SJCRH30 (cell line): ENCODE data around the gene SPATA32. TPM values are rescaled to one million over a fixed set of nuclear protein-coding genes. Genes with fewer than 3 reads are reported as not detected.
"Not testable (repeated sequence)": the region's sequence is repeated elsewhere in the genome, so short reads cannot be mapped to it uniquely, and the experiment has no call there.

Source experiments
- DNase-seq, 2 experiments: peaks; one replicate each; pipeline ENCODE4 v3.0.0-alpha.2; 2015 to 2020
- H3K27ac ChIP-seq: fragments of 250-450 bp; sonication (Bioruptor Pico); 2 replicates; pipeline ENCODE4 v1.5.1; 2020; ENCODE audit warnings: mild to moderate bottlenecking, moderate library complexity
- H3K27me3 ChIP-seq: fragments of 250-450 bp; sonication (Bioruptor Pico); 2 replicates; pipeline ENCODE4 v1.5.1; 2020; ENCODE audit warnings: mild to moderate bottlenecking, moderate library complexity
- H3K36me3 ChIP-seq: fragments of 250-450 bp; sonication (Bioruptor Pico); 2 replicates; pipeline ENCODE4 v1.5.1; 2020; ENCODE audit warnings: mild to moderate bottlenecking, moderate library complexity
- H3K4me1 ChIP-seq: fragments of 250-450 bp; sonication (Bioruptor Pico); 2 replicates; pipeline ENCODE4 v1.5.1; 2020; ENCODE audit warnings: mild to moderate bottlenecking, moderate library complexity
- H3K4me3 ChIP-seq: fragments of 250-450 bp; sonication (Bioruptor Pico); 2 replicates; pipeline ENCODE4 v1.5.1; 2020; ENCODE audit warnings: mild to moderate bottlenecking, moderate library complexity
- H3K9me3 ChIP-seq: fragments of 250-450 bp; sonication (Bioruptor Pico); replicated peaks from 2 replicates; pipeline ENCODE4 v1.5.1; 2020; ENCODE audit warnings: mild to moderate bottlenecking, moderate library complexity
- total RNA-seq: library from RNA; depleted of rRNA; stranded (reverse); fragments of >200 nt; shearing (Covaris generic); gene quantifications from 2 replicates; pipeline ENCODE4 v1.2.3, GENCODE V29; 2014; rRNA removed

SPATA32 gene, protein sequence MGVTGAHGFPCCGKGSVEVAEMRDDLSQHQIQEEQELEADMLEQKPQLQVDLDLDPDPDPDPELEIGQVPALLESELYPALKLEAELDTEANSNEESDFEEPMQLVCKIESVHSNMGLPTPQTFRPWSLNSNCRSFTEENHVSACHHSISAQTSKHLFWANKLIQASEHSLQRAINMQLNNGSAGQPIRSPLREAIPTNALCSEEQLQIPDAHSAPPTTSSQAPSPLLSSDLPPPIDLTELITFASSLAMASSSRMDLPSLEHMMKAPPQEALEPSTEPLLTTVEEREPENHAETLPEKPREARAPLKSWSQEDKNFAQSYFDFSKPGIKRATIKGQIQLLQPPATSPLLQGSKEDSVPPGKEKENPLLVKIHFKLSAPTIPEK
- 0.08 TPM in 1 of 2 replicates, not detected in the other for total RNA-seq

- Histone ChIP-seq H3K9me3 (no peaks in the 10 kb centered on the region), H3K4me3 (no peak within 1 kb of the TSS), H3K27ac (no peak within 1 kb of the TSS), H3K27me3 (no peaks in the 10 kb centered on the region), H3K36me3 (peaks cover 12% of the 10 kb centered on the region), H3K4me1 (no peaks in the 10 kb centered on the region)
- no peak for DNase-seq
These were observed at the start of gene SPATA32 for GRCh38 chr17:45261577-45262515. TSS of gene SPATA32 (minus strand) at chr17:45262094. CDS start at chr17:45262016, 78 bp downstream.

DNA sequence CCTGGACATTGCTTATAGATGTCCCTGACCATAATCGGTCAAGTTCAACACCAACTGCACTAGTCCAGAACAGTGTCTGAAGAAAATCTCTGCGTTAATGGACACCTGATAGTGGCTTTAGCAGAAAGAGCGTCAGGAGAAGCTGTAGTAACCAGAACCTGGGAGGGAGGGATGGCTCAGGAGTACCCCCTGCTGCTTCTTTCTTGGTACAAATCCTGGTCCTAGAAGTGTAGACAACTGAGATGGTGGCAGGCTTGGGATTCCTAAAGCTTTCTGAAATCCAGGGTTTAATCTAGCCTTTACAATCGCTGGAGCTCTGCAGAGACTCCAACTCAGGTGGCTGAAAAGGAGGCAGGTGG, 49.5 kb upstream of the SPATA32 start:
- Histone ChIP-seq H3K27ac (peak overlapping the region; percentile 16; the same call in 1 of the 2 replicates), H3K4me1 (peaks cover 25% of the 10 kb centered on the region), H3K4me3 (no peak overlapping the region), H3K27me3 (no peaks in the 10 kb centered on the region), H3K9me3 (no peaks in the 10 kb centered on the region), H3K36me3 (no peaks in the 10 kb centered on the region; the same call in 1 of the 2 replicates)
- DNase-seq: peak in 1 of 2 experiments; percentile 38

DNA sequence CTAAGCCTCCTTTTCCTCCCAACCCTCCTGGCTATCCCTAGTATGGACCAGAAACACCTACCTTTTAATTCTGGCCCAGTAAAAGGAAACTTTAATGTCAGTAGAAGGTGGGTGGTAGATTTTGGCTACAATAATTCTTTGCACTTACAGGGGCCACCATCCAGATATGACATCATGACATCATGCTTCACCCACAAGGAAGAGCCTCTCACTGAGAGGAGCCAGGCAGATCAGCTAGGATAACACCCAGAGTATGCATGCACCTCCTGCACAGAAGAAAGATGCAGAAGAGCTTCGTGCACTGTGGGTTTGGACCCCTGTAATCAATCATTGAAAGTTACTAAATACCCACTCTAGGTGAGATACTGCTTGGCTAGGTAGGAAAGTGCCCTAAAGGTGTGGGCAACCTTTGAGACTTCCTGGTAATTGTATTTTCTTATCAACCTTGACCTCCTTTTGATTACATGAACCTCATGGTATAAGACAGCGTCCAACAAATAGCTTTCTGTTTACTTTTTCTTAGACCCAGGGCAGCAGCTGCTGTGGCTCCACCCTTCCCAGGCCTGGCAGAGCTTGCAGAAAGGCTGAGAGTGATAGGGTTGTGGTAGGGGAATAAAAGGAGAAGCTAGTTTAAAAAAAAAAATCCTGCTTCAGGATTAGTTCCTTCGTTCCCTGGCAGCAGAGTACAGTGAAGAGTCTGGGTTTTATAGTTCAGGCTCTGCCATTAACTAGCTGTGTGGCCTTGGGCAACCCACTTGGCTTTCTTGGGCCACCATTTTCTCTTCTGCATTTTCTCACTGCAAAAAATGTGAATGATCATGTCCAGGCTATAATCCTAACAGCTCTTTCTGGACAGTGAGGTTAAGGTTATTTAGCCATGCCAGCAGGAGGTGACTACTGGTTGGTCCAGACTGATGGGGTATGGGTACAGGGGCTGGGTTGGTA, 48.8 kb upstream of the SPATA32 start:
- Histone ChIP-seq H3K36me3 (no peaks in the 10 kb centered on the region; the same call in 1 of the 2 replicates), H3K4me3 (no peak overlapping the region), H3K9me3 (no peaks in the 10 kb centered on the region), H3K4me1 (peaks cover 30% of the 10 kb centered on the region), H3K27me3 (no peaks in the 10 kb centered on the region), H3K27ac (peak overlapping the region; percentile 16; the same call in 1 of the 2 replicates)
- DNase-seq: peak; percentile 74 to 78

DNA sequence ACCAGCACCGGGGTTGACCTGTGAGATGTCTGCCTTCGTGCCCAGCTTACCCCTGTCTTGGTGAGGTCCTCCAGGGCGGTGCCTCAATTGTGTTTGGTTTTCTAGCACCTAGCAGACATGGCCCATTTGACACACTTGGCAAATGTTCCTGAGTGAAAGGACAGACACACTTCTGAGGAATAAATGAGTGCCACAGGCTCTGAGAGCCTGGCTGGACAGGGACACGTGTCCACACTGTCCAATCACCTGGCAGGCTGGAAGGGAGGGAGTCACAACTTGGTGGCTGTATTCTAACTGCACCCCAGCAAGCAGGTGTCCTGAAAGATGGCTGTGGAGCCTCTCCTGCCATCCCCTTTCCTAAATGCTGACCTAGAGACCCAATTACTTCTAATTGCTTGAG, 47.5 kb upstream of the SPATA32 start:
- H3K27ac ChIP-seq: no peak overlapping the region
- DNase-seq: no peak
- no peaks in the 10 kb centered on the region for H3K9me3 ChIP-seq
- H3K4me3 ChIP-seq: no peak overlapping the region
- no peaks in the 10 kb centered on the region; the same call in 1 of the 2 replicates for H3K36me3 ChIP-seq
- no peaks in the 10 kb centered on the region for H3K27me3 ChIP-seq
- peaks cover 30% of the 10 kb centered on the region for H3K4me1 ChIP-seq

DNA sequence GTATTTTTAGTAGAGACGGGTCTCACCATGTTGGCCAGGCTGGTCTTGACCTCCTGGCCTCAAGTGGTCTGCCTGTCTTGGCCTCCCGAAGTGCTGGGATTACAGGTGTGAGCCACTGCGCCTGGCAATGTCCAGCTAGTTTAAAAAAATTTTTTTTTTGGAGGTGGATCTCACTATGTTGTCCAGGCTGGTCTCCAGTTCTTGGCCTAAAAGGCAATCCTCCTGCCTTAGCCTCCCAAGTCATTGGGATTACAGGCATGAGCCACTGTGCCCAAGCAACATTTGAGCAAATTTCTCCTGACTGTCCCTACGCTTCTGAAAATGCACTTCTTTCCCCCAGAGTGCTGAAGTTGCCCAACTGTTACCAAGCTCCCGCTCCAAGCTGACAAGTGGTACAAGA, 46.9 kb upstream of the SPATA32 start:
- peaks cover 30% of the 10 kb centered on the region for H3K4me1 ChIP-seq
- no peaks in the 10 kb centered on the region for H3K27me3 ChIP-seq
- H3K27ac ChIP-seq: no peak overlapping the region
- no peak for DNase-seq
- no peaks in the 10 kb centered on the region; the same call in 1 of the 2 replicates for H3K36me3 ChIP-seq
- H3K4me3 ChIP-seq: no peak overlapping the region
- no peaks in the 10 kb centered on the region for H3K9me3 ChIP-seq

- no peaks in the 10 kb centered on the region for H3K9me3 ChIP-seq
- no peaks in the 10 kb centered on the region; the same call in 1 of the 2 replicates for H3K36me3 ChIP-seq
- no peak overlapping the region for H3K27ac ChIP-seq
- H3K4me3 ChIP-seq: no peak overlapping the region
- no peaks in the 10 kb centered on the region for H3K27me3 ChIP-seq
- no peak for DNase-seq
- H3K4me1 ChIP-seq: peaks cover 30% of the 10 kb centered on the region
These were observed 46.1 kb upstream of the SPATA32 start for GRCh38 chr17:45308016-45308365.

- Histone ChIP-seq H3K4me1 (peaks cover 30% of the 10 kb centered on the region), H3K4me3 (no peak overlapping the region), H3K9me3 (no peaks in the 10 kb centered on the region), H3K27ac (no peak overlapping the region), H3K36me3 (no peaks in the 10 kb centered on the region; the same call in 1 of the 2 replicates), H3K27me3 (no peaks in the 10 kb centered on the region)
- no peak for DNase-seq
These were observed 45.6 kb upstream of the SPATA32 start for GRCh38 chr17:45307290-45308015.

DNA sequence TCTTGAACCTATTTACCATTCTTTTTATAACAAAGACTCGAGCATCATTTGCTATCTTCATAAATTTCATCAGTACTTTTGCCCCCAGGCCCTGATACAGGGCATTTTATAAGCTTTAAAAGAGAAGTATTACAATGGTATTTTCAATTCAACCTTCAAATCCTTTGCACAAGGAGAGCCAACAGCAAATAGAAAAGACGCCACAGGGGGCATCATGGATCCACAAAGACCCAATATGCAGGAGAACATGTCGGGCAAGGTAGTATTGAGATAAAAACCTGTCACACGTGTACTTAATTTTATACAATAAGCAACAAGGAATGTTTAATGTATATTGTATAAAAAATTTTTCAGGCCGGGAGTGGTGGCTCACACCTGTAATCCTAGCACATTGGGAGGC, 44.7 kb upstream of the SPATA32 start:
- Histone ChIP-seq H3K36me3 (no peaks in the 10 kb centered on the region; the same call in 1 of the 2 replicates), H3K27me3 (no peaks in the 10 kb centered on the region), H3K9me3 (no peaks in the 10 kb centered on the region), H3K27ac (no peak overlapping the region), H3K4me3 (no peak overlapping the region), H3K4me1 (peaks cover 27% of the 10 kb centered on the region)
- DNase-seq: no peak

- Histone ChIP-seq H3K36me3 (no peaks in the 10 kb centered on the region; the same call in 1 of the 2 replicates), H3K27ac (no peak overlapping the region), H3K4me1 (peaks cover 21% of the 10 kb centered on the region)
These were observed 44.2 kb upstream of the SPATA32 start for GRCh38 chr17:45306094-45306493.

GRCh38 chr17:45305530-45306087, 43.7 kb upstream of the SPATA32 start:
- Histone ChIP-seq H3K27ac (no peak overlapping the region), H3K36me3 (no peaks in the 10 kb centered on the region; the same call in 1 of the 2 replicates), H3K27me3 (no peaks in the 10 kb centered on the region), H3K4me1 (peaks cover 17% of the 10 kb centered on the region), H3K4me3 (no peak overlapping the region), H3K9me3 (no peaks in the 10 kb centered on the region)
- peak in 1 of 2 experiments; percentile 41 for DNase-seq

More at GRCh38 chr17:45306094-45306493, 44.2 kb upstream of the SPATA32 start:
- H3K27me3 ChIP-seq: no peaks in the 10 kb centered on the region
- no peaks in the 10 kb centered on the region for H3K9me3 ChIP-seq
- no peak overlapping the region for H3K4me3 ChIP-seq
- no peak for DNase-seq

GRCh38 chr17:45302649-45303173, 40.8 kb upstream of the SPATA32 start:
- DNase-seq: no peak
- H3K4me3 ChIP-seq: no peak overlapping the region
- no peaks in the 10 kb centered on the region for H3K36me3 ChIP-seq
- H3K27ac ChIP-seq: no peak overlapping the region
- no peaks in the 10 kb centered on the region for H3K27me3 ChIP-seq
- peaks cover 15% of the 10 kb centered on the region for H3K4me1 ChIP-seq
- no peaks in the 10 kb centered on the region for H3K9me3 ChIP-seq

GRCh38 chr17:45302220-45302619, 40.3 kb upstream of the SPATA32 start:
- not testable (repeated sequence) for H3K9me3 ChIP-seq, H3K36me3 ChIP-seq, H3K27ac ChIP-seq, H3K27me3 ChIP-seq, DNase-seq, H3K4me3 ChIP-seq
- peaks cover 15% of the 10 kb centered on the region for H3K4me1 ChIP-seq

- H3K4me1 ChIP-seq: peaks cover 15% of the 10 kb centered on the region
- no peak for DNase-seq
- no peaks in the 10 kb centered on the region for H3K9me3 ChIP-seq
- no peak overlapping the region for H3K4me3 ChIP-seq
- H3K27me3 ChIP-seq: no peaks in the 10 kb centered on the region
- H3K36me3 ChIP-seq: no peaks in the 10 kb centered on the region
- no peak overlapping the region for H3K27ac ChIP-seq
These were observed 39.8 kb upstream of the SPATA32 start for GRCh38 chr17:45301674-45302073.
